NCI-H1694 treated with DMSO at 0.1 percent for 48 hours (cell line): Measurements from ENCODE around the gene NPR1.
"Not testable (repeated sequence)": the region's sequence is repeated elsewhere in the genome, so short reads cannot be mapped to it uniquely, and the experiment has no call there.

Source experiments
- DNase-seq: peaks from one replicate; lab custom pipeline; 2025; lab: John Stamatoyannopoulos, UW

Gene NPR1

GRCh38 chr1:153682730-153683129 is 4.2 kb downstream of the NPR1 start:
- DNase-seq = no peak

DNA sequence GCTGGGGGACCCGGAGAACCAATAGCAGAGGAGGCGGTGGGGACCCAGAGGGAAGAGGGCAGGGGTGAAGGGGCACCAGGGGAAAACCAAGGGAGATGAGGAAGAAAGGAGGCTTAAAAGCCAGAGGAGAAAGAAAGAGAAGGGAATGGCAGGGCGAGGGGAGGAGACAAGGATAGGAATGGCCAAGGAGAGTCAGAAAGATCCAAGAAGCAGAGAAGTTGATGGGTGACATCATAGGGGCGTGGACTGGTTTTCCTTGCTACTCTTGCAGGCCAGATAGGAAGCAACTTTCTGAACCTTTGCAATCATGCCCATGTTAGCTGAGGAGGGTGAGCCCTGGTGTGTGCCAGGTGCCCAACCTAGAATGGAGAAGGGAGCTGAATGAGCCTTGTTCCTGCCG is 5.4 kb downstream of the NPR1 start:
- no peak for DNase-seq

DNA sequence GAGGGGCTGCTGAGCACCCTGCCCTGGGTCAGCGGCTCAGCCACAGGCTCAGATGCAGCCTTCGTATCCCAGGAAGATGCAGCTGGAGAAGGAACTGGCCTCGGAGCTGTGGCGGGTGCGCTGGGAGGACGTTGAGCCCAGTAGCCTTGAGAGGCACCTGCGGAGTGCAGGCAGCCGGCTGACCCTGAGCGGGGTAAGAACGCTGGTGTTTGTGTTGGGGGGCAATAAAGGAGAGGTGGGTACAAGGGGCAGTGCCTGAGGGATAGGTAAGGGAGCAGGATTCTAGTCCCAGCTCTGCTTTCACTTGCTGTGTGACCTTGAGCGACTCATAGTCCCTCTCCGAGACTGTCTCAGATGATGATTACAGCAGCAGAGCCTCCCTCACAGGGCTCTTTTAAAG is 6.4 kb downstream of the NPR1 start:
- DNase-seq = no peak

- DNase-seq = no peak
Observed at GRCh38 chr1:153685544-153686340, 7.3 kb downstream of the NPR1 start.

GRCh38 chr1:153687346-153688125 is 9.0 kb downstream of the NPR1 start:
- DNase-seq = no peak

DNA sequence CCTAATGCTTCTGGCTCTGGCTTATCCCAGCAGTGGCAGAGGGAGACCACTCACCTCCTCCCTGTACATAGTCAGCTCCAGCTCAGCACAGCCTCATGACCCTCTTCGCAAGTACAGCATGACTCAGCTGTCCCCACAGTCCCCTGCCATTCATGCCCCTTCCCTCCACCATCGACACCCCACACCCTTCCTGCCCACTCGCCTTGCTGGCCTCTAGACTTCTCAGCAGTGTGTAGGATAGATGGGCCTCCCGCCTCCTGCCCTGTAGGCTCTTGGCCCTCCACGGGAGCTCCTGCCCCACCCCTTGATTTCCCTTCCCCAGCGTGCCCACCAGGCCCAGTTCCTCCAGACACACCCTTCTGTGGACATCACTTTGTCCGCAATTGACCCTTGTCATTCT is 9.8 kb downstream of the NPR1 start:
- no peak for DNase-seq

GRCh38 chr1:153688736-153689328 is 10.3 kb downstream of the NPR1 start:
- DNase-seq = no peak

DNA sequence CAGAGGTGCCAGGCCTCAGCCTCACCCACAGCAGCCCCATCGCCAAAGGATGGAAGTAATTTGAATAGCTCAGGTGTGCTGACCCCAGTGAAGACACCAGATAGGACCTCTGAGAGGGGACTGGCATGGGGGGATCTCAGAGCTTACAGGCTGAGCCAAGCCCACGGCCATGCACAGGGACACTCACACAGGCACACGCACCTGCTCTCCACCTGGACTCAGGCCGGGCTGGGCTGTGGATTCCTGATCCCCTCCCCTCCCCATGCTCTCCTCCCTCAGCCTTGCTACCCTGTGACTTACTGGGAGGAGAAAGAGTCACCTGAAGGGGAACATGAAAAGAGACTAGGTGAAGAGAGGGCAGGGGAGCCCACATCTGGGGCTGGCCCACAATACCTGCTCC is 15.0 kb downstream of the NPR1 start:
- no peak for DNase-seq

GRCh38 chr1:153696741-153697140 is 18.3 kb downstream of the NPR1 start:
- DNase-seq = no peak

- DNase-seq = no peak
Observed at GRCh38 chr1:153697191-153698019, 18.9 kb downstream of the NPR1 start.

GRCh38 chr1:153698020-153698922 is 19.8 kb downstream of the NPR1 start:
- no peak for DNase-seq

DNA sequence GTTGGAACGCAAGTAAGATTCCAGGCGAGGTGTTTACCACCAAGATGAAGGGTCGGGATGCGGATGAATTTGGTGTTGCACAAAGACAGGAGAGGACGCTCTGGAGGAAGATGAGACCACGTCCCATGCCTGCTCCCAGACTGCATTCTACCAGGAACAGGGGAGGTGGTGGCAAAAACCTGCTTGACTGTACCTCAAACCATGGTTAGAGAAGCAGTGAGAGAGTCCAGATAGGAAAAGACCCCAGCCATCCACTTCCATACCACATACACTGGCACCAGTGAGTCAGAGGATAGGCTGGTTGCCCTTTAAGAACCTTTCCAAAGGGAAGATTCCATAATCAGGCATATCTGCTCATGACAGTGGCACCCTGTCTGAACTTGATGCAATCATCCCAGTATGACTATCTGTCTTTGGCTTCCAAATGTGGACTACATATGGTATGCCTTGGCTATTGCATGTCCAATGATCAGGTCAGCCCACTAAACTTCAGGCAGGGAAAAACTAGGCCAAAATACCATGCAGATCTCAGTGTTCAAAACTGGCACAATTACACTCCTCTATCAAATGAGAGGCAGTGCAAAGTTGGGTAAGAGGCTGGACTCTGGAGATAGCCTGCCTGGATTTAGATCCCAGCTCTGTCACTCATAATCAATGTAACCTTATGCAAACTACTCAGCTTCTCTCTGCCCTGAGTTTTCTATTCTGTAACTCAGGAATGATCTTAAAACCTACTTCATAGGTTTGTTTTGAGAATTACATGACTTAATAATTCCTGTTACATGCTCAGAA is 20.6 kb downstream of the NPR1 start:
- DNase-seq = no peak

DNA sequence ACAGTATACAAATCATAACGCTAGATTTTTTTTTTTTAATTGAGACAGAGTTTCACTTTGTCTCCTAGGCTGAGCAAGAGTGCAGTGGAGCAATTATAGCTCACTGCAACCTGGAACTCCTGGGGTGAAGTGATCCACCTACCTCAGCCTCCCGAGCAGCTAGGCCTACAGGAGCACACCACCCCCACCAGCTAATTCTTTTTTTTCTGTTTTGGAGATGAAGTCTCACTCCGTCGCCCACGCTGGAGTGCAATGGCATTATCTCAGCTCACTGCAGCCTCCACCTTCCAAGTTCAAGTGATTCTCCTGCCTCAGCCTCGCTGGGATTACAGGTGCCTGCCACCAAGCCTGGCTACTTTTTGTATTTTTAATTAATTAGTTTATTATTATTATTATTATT is 21.3 kb downstream of the NPR1 start:
- DNase-seq = no peak

GRCh38 chr1:153705484-153705883 is 27.0 kb downstream of the NPR1 start:
- no peak for DNase-seq

DNA sequence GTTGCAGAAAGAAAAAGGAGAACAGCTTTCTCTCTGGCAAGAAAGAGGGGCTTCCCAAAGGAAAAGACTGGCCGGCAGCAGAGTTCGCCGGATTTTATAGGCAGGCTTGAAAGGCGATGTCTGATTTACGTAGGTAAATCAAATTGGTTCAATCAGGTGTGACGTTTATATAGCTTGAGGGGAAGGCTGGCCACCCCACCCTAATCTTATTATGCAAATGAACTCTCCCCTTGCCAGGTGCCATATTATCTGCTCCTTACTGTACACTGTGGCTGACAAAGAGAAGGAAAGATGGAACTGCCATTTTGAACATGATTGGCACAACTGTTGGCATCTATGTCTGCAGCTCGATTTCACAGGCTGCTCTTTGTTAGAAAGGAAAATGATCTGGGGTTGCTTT is 32.5 kb downstream of the NPR1 start:
- DNase-seq = no peak

- DNase-seq = not testable (repeated sequence)
Observed at GRCh38 chr1:153716211-153716610, 37.7 kb downstream of the NPR1 start.

GRCh38 chr1:153717330-153717729 is 38.8 kb downstream of the NPR1 start:
- no peak for DNase-seq

DNA sequence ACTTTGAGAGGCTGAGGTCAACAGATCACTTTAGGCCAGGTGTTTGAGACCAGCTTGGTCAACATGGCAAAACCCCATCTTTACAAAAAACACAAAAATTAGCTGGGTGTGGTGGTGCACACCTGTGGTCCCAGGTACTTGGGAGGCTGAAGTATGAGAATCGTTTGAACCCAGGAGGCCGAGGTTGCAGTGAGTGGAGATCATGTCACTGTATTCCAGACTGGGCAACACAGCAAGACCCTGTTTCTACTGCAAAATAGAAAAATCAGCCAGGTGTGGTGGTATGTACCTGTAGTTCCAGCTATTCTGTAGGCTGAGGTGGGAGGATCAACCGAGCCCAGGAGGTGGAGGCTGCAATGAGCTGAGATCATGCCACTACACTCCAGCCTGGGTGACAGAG is 45.2 kb downstream of the NPR1 start:
- no peak for DNase-seq

DNA sequence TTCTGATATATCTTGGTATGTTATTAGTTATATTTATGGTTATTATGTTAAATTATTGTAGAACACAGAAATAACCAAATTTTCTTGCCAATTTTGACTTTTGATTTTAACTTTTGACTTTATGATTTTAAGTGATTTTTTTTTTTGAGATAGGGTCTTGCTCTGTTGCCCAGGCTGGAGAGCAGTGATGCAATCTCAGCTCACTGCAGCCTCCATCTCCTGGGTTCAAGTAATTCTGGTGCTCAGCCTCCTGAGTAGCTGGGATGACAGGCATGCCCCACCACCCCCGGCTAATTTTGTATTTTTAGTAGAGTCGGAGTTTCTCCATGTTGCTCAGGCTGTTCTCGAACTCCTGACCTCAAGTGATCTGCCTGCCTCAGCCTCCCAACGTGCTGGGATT is 46.1 kb downstream of the NPR1 start:
- not testable (repeated sequence) for DNase-seq
